Thymus (tissue), 11 donors: ENCODE data around the gene SFN. TPM values are rescaled to one million over a fixed set of nuclear protein-coding genes. Genes with fewer than 3 reads are reported as not detected.
A peak's percentile ranks its signal among the peaks of the same experiment; 100 is the strongest.

Experiments
- DNase-seq, 9 donors: peaks; one replicate each; pipeline ENCODE4 v3.0.0-alpha.2; 2013; ENCODE audit warnings: low spot score in 9 of 9, low read depth in 6 of 9, missing footprints in 1 of 9
- H3K27ac ChIP-seq, 2 donors: one replicate each; pipeline ENCODE4 v1.5.1; 2013; ENCODE audit warnings: control low read depth in 1 of 2, low read depth in 1 of 2, low read length in 1 of 2, mild to moderate bottlenecking in 1 of 2, moderate library complexity in 1 of 2
- H3K27me3 ChIP-seq, 2 donors: one replicate each; pipeline ENCODE4 v1.5.1; 2013; ENCODE audit warnings: low read length in 1 of 2; ENCODE audit not compliant: control insufficient read depth in 2 of 2, insufficient read depth in 1 of 2
- H3K36me3 ChIP-seq, 2 donors: one replicate each; pipeline ENCODE4 v1.5.1; 2013; ENCODE audit warnings: low read length in 1 of 2, mild to moderate bottlenecking in 1 of 2, moderate library complexity in 1 of 2; ENCODE audit not compliant: control insufficient read depth in 2 of 2, insufficient read depth in 2 of 2
- H3K4me1 ChIP-seq, 2 donors: one replicate each; pipeline ENCODE4 v1.5.1; 2013; ENCODE audit warnings: low read length in 2 of 2; ENCODE audit not compliant: control insufficient read depth in 2 of 2, insufficient read depth in 2 of 2
- H3K4me3 ChIP-seq, 2 donors: one replicate each; pipeline ENCODE4 v1.5.1; 2013; ENCODE audit warnings: low read length in 2 of 2, control low read depth in 1 of 2, mild to moderate bottlenecking in 1 of 2
- H3K9me3 ChIP-seq, 2 donors: one replicate each; pipeline ENCODE4 v1.5.1; 2013; ENCODE audit warnings: low read length in 1 of 2, mild to moderate bottlenecking in 1 of 2; ENCODE audit not compliant: control insufficient read depth in 2 of 2, insufficient read depth in 1 of 2
- WGBS: extraction: QIAGEN DNeasy Blood & Tissue Kit; methylation state at CpG from one replicate; pipeline ENCODE4 v1.1.7; 2013; 5-methylcytosine and 5-hydroxymethylcytosine counted together
- polyA plus RNA-seq: library from polyadenylated mRNA; stranded (reverse); fragments of 200-250 nt; gene quantifications from one replicate; pipeline ENCODE4 v1.2.3, GENCODE V29; 2013
- total RNA-seq: library from RNA; stranded (reverse); fragments of 120-200 nt; gene quantifications from one replicate; pipeline ENCODE4 v1.2.4, GENCODE V29; 2013
- donor health status: healthy.

The SFN gene
- total and polyA plus RNA-seq, 2 donors, result 16.7 to 191 TPM

- Histone ChIP-seq H3K4me1 (peaks cover 10 to 19% of the 10 kb centered on the region in 2 donors), H3K27me3 (no peaks in the 10 kb centered on the region), H3K4me3 (peak within 1 kb of the TSS; percentile 96 to 97), H3K27ac (peak within 1 kb of the TSS; percentile 88 to 89), H3K9me3 (no peaks in the 10 kb centered on the region), H3K36me3 (peaks cover 19 to 20% of the 10 kb centered on the region in 2 donors)
- peak; percentile 74 to 95 (median 90) for DNase-seq
- under 1% methylated on average over 50 of the region's 50 CpGs for WGBS
Observed at GRCh38 chr1:26900001-26900814, 37.3 kb downstream of the SFN start, which contains the start of gene GPATCH3. Gene GPATCH3, minus strand, starts transcription at chr1:26900467. Its CDS starts 25 bp downstream, at chr1:26900442.

GRCh38 chr1:26900815-26901511 is 38.0 kb downstream of the SFN start:
- Histone ChIP-seq H3K9me3 (no peaks in the 10 kb centered on the region), H3K36me3 (peaks cover 14 to 19% of the 10 kb centered on the region in 2 donors), H3K27ac (peak overlapping the region in 1 of 2 donors; percentile 88), H3K4me1 (peaks cover 10 to 19% of the 10 kb centered on the region in 2 donors), H3K4me3 (peak overlapping the region; percentile 96 to 97), H3K27me3 (no peaks in the 10 kb centered on the region)
- WGBS, result 65% methylated on average over 18 of the region's 18 CpGs
- DNase-seq, result no peak

- WGBS, result 85% methylated on average over 6 of the region's 6 CpGs
- H3K27me3 ChIP-seq, result peaks cover 0 to 3% of the 10 kb centered on the region in 2 donors
- no peak overlapping the region for H3K4me3 ChIP-seq
- DNase-seq, result no peak
- H3K9me3 ChIP-seq, result no peaks in the 10 kb centered on the region
- H3K27ac ChIP-seq, result no peak overlapping the region
- no peaks in the 10 kb centered on the region for H3K36me3 ChIP-seq
- H3K4me1 ChIP-seq, result no peaks in the 10 kb centered on the region
Observed at GRCh38 chr1:26907071-26907917, 44.3 kb downstream of the SFN start.

- Histone ChIP-seq H3K9me3 (no peaks in the 10 kb centered on the region), H3K27ac (no peak overlapping the region), H3K27me3 (peaks cover 0 to 3% of the 10 kb centered on the region in 2 donors), H3K4me3 (no peak overlapping the region), H3K36me3 (no peaks in the 10 kb centered on the region), H3K4me1 (no peaks in the 10 kb centered on the region)
- DNase-seq, result no peak
- 86% methylated on average over 3 of the region's 3 CpGs for WGBS
Observed at GRCh38 chr1:26909951-26910342, 47.0 kb downstream of the SFN start.

GRCh38 chr1:26910343-26911160 is 47.6 kb downstream of the SFN start:
- no peak for DNase-seq
- Histone ChIP-seq H3K4me3 (no peak overlapping the region), H3K4me1 (no peaks in the 10 kb centered on the region), H3K9me3 (no peaks in the 10 kb centered on the region), H3K27me3 (peaks cover 0 to 3% of the 10 kb centered on the region in 2 donors), H3K27ac (no peak overlapping the region), H3K36me3 (no peaks in the 10 kb centered on the region)
- WGBS, result 95% methylated on average over 4 of the region's 4 CpGs

- Histone ChIP-seq H3K27ac (no peak overlapping the region), H3K4me1 (no peaks in the 10 kb centered on the region), H3K27me3 (peaks cover 0 to 3% of the 10 kb centered on the region in 2 donors), H3K36me3 (no peaks in the 10 kb centered on the region), H3K4me3 (no peak overlapping the region), H3K9me3 (no peaks in the 10 kb centered on the region)
- no peak for DNase-seq
- WGBS, result 94% methylated on average over 8 of the region's 8 CpGs
Observed at GRCh38 chr1:26911399-26912146, 48.6 kb downstream of the SFN start.

GRCh38 chr1:26912147-26912490 is 49.2 kb downstream of the SFN start:
- H3K27me3 ChIP-seq, result peaks cover 0 to 3% of the 10 kb centered on the region in 2 donors
- DNase-seq, result no peak
- WGBS, result 86% methylated on average over 2 of the region's 2 CpGs
- no peak overlapping the region for H3K27ac ChIP-seq
- H3K4me3 ChIP-seq, result no peak overlapping the region
- no peaks in the 10 kb centered on the region for H3K9me3 ChIP-seq
- H3K36me3 ChIP-seq, result no peaks in the 10 kb centered on the region
- no peaks in the 10 kb centered on the region for H3K4me1 ChIP-seq

GRCh38 chr1:26913389-26913753 is 50.4 kb downstream of the SFN start:
- Histone ChIP-seq H3K27ac (no peak overlapping the region), H3K4me3 (no peak overlapping the region), H3K4me1 (no peaks in the 10 kb centered on the region), H3K27me3 (peaks cover 0 to 3% of the 10 kb centered on the region in 2 donors), H3K9me3 (no peaks in the 10 kb centered on the region), H3K36me3 (no peaks in the 10 kb centered on the region)
- 82% methylated on average over 5 of the region's 5 CpGs for WGBS
- DNase-seq, result no peak
